ENCODE measurements around the gene LARGE1.

LARGE1 gene

DNA sequence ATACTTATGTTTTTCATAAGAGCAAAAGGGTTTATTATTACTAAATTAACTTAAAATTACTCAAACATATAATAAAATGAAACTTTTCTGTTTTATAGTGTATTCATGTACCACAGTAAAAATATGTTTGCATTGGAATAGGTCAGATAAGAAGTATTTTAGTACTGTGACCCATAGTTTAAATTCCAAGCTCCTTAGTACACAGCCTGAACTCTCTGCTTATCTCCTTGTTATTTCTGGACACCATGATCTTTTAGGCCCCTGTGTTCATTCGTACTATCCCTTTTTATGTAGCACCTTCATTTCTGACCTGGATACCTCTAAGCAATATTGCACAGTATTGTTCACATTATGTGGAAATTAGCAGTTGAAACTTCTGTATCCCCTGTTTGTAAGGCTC, 565.3 kb downstream of the LARGE1 start:
- Histone ChIP-seq H3K4me3 (ENCODE audit: low read depth in 1 of 2, low read length in 2 of 2) (no peak overlapping the region), H3K36me3 (ENCODE audit: insufficient read depth, low read length) (peaks cover 3% of the 10 kb centered on the region), H3K27ac (ENCODE audit: low read depth, low read length) (no peak overlapping the region), H3K4me1 (ENCODE audit: insufficient read depth, low read length) (no peaks in the 10 kb centered on the region), H3K9ac (ENCODE audit: low read length) (no peak overlapping the region), H3K27me3 (ENCODE audit: control insufficient read depth in 1 of 2, insufficient read depth in 2 of 2, low read length in 2 of 2) (no peaks in the 10 kb centered on the region), H3K9me3 (ENCODE audit: low read length) (no peaks in the 10 kb centered on the region)

DNA sequence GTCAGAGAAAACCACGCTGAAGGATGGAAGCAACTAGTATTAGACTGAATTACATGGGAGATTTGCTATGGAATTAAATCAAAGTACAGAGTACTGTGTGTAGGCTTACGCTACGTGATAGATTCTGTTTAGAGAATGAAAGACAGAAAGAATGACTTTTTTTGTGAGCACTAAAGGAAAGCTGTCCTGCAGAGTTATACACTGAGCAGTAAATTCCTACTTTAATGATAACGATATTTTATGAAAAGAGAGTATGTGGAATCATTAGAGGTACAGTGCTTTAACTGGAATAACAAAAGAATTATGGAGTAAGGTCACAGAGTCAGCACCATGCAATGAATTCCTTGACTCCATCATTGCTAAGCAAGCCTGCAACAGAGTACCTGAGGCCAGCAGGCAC, 566.8 kb downstream of the LARGE1 start:
- no peak overlapping the region for H3K27ac ChIP-seq (ENCODE audit: low read depth, low read length)
- no peaks in the 10 kb centered on the region for H3K9me3 ChIP-seq (ENCODE audit: low read length)
- H3K9ac ChIP-seq (ENCODE audit: low read length): no peak overlapping the region
- peaks cover 3% of the 10 kb centered on the region for H3K36me3 ChIP-seq (ENCODE audit: insufficient read depth, low read length)
- no peaks in the 10 kb centered on the region for H3K4me1 ChIP-seq (ENCODE audit: insufficient read depth, low read length)
- H3K27me3 ChIP-seq (ENCODE audit: control insufficient read depth in 1 of 2, insufficient read depth in 2 of 2, low read length in 2 of 2): no peaks in the 10 kb centered on the region
- no peak overlapping the region for H3K4me3 ChIP-seq (ENCODE audit: low read depth in 1 of 2, low read length in 2 of 2)

GRCh38 chr22:33352768-33353167, 567.5 kb downstream of the LARGE1 start:
- H3K9me3 ChIP-seq (ENCODE audit: low read length): no peaks in the 10 kb centered on the region
- H3K27ac ChIP-seq (ENCODE audit: low read depth, low read length): no peak overlapping the region
- no peaks in the 10 kb centered on the region for H3K27me3 ChIP-seq (ENCODE audit: control insufficient read depth in 1 of 2, insufficient read depth in 2 of 2, low read length in 2 of 2)
- no peak overlapping the region for H3K9ac ChIP-seq (ENCODE audit: low read length)
- H3K36me3 ChIP-seq (ENCODE audit: insufficient read depth, low read length): peaks cover 3% of the 10 kb centered on the region
- no peak overlapping the region for H3K4me3 ChIP-seq (ENCODE audit: low read depth in 1 of 2, low read length in 2 of 2)
- no peaks in the 10 kb centered on the region for H3K4me1 ChIP-seq (ENCODE audit: insufficient read depth, low read length)

DNA sequence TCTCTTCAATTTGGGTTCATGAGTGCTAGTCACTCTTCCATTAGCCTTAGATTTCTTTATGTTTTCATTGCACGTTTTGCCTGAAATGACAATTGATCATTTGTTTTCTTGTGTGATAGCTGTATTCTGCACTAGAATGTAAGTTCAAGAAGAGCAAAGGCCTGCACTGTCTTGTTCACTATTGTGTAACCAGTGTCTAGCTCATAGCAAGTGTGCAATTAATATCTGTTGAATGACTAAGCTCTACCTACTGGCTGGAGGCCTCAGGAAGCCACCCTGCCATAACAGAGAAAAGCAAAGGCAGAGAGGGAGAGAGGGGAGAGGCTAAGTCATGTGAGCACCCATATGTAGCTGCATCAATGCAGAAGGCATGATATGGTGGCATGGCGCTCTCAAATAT, 569.3 kb downstream of the LARGE1 start:
- Histone ChIP-seq H3K9ac (ENCODE audit: low read length) (no peak overlapping the region), H3K27ac (ENCODE audit: low read depth, low read length) (no peak overlapping the region), H3K27me3 (ENCODE audit: control insufficient read depth in 1 of 2, insufficient read depth in 2 of 2, low read length in 2 of 2) (no peaks in the 10 kb centered on the region), H3K4me1 (ENCODE audit: insufficient read depth, low read length) (no peaks in the 10 kb centered on the region), H3K9me3 (ENCODE audit: low read length) (no peaks in the 10 kb centered on the region), H3K36me3 (ENCODE audit: insufficient read depth, low read length) (no peaks in the 10 kb centered on the region), H3K4me3 (ENCODE audit: low read depth in 1 of 2, low read length in 2 of 2) (no peak overlapping the region)

DNA sequence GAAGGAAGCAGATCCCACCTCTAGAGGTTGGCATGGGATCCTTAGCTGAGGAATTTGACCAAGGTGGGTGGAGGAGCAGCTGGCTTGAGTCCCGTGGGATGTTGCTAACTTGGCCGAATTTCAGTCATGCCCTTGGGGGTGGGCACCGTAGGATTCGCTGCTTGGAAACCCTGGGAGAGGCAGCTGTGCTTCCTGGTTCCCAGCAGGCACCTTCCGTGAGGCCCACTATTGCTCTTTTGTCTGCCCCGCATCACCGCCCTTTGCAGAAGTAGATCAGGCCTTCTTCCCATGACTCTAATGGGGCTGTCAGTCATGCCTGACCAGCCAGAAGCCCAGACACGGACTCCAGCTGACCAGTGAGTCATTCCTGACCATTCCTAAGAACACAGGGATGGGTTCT, 569.8 kb downstream of the LARGE1 start:
- no peak overlapping the region for H3K4me3 ChIP-seq (ENCODE audit: low read depth in 1 of 2, low read length in 2 of 2)
- no peaks in the 10 kb centered on the region for H3K9me3 ChIP-seq (ENCODE audit: low read length)
- H3K9ac ChIP-seq (ENCODE audit: low read length): no peak overlapping the region
- no peaks in the 10 kb centered on the region for H3K4me1 ChIP-seq (ENCODE audit: insufficient read depth, low read length)
- H3K36me3 ChIP-seq (ENCODE audit: insufficient read depth, low read length): no peaks in the 10 kb centered on the region
- H3K27me3 ChIP-seq (ENCODE audit: control insufficient read depth in 1 of 2, insufficient read depth in 2 of 2, low read length in 2 of 2): no peaks in the 10 kb centered on the region
- H3K27ac ChIP-seq (ENCODE audit: low read depth, low read length): no peak overlapping the region

DNA sequence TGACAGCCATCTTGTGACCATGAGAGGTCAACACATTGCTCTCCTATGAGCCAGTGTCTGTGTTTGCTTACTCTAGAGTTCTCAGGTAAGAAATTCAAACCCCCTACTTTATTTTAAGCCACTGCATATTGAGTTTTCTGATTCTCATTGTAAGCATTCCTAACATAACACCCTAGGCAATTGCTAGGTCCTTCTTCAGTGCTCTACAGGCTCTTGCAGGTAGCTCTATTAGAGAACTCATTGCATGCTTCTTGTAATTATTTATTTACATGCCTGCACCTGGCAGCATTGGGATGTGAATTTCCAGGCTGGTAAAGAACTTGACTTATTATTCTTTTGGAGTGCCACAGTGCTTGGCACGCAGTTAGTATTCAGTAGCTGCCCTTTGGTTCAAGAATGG, 573.3 kb downstream of the LARGE1 start:
- Histone ChIP-seq H3K9me3 (ENCODE audit: low read length) (no peaks in the 10 kb centered on the region), H3K4me3 (ENCODE audit: low read depth in 1 of 2, low read length in 2 of 2) (no peak overlapping the region), H3K9ac (ENCODE audit: low read length) (no peak overlapping the region), H3K27me3 (ENCODE audit: control insufficient read depth in 1 of 2, insufficient read depth in 2 of 2, low read length in 2 of 2) (no peaks in the 10 kb centered on the region), H3K36me3 (ENCODE audit: insufficient read depth, low read length) (no peaks in the 10 kb centered on the region), H3K27ac (ENCODE audit: low read depth, low read length) (no peak overlapping the region), H3K4me1 (ENCODE audit: insufficient read depth, low read length) (no peaks in the 10 kb centered on the region)

DNA sequence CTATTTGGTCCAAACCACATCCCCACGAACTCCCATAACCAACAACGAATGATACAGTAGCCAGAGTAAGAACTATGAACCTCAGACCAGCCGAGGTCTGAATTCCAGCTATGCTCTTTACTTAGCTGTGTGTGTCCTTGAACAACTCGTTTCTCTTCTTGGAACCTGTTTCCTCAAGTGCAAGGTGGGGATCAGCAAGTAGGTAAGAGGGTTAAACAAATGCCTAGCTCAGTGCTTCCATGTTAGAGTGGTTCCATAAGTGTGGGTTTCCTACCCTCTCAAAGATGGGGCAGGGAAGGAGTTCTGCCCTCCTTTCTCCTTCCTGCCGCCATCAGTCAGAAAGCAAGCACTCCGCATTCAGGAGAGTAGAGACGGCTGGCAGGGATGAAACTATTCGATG, 578.7 kb downstream of the LARGE1 start:
- Histone ChIP-seq H3K27me3 (ENCODE audit: control insufficient read depth in 1 of 2, insufficient read depth in 2 of 2, low read length in 2 of 2) (no peaks in the 10 kb centered on the region), H3K4me3 (ENCODE audit: low read depth in 1 of 2, low read length in 2 of 2) (no peak overlapping the region), H3K4me1 (ENCODE audit: insufficient read depth, low read length) (no peaks in the 10 kb centered on the region), H3K9ac (ENCODE audit: low read length) (no peak overlapping the region), H3K27ac (ENCODE audit: low read depth, low read length) (no peak overlapping the region), H3K9me3 (ENCODE audit: low read length) (no peaks in the 10 kb centered on the region), H3K36me3 (ENCODE audit: insufficient read depth, low read length) (peaks cover 16% of the 10 kb centered on the region)

GRCh38 chr22:33337524-33337923, 582.8 kb downstream of the LARGE1 start:
- Histone ChIP-seq H3K9ac (ENCODE audit: low read length) (no peak overlapping the region), H3K27me3 (ENCODE audit: control insufficient read depth in 1 of 2, insufficient read depth in 2 of 2, low read length in 2 of 2) (no peaks in the 10 kb centered on the region), H3K27ac (ENCODE audit: low read depth, low read length) (no peak overlapping the region), H3K4me1 (ENCODE audit: insufficient read depth, low read length) (no peaks in the 10 kb centered on the region), H3K36me3 (ENCODE audit: insufficient read depth, low read length) (peaks cover 16% of the 10 kb centered on the region), H3K4me3 (ENCODE audit: low read depth in 1 of 2, low read length in 2 of 2) (no peak overlapping the region), H3K9me3 (ENCODE audit: low read length) (no peaks in the 10 kb centered on the region)

DNA sequence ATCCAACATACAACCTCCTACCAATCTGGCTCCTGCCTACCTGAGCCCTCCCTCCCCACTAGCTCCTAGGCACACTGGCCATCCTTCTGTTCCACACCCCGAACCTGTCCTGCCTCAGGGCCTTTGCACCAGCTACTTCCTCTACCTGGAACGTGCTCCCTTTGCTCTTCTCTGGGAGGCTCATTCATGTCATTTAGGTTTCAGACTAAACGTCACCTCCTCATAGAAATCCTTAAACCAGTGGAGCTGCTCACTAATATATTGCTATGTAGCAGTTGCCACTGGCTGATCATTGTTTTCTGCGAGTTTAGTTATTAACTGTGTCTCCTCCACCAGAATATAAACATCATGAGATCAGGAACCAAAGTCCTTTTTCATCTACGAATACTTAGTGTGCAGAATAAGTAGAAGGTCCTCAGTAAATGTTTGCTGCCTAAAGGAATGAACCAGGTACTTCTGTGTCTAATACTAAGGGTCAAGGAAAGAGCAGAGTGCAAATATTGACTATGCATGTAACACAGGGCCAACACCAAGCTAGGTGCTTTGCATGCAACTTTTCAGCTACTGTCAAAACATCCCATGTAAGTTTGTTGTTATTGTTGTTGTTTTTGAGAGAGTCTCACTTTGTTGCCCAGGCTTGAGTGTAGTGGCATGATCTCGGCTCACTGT, 584.5 kb downstream of the LARGE1 start:
- Histone ChIP-seq H3K4me3 (ENCODE audit: low read depth in 1 of 2, low read length in 2 of 2) (no peak overlapping the region), H3K4me1 (ENCODE audit: insufficient read depth, low read length) (no peaks in the 10 kb centered on the region), H3K36me3 (ENCODE audit: insufficient read depth, low read length) (peaks cover 16% of the 10 kb centered on the region), H3K9ac (ENCODE audit: low read length) (no peak overlapping the region), H3K9me3 (ENCODE audit: low read length) (no peaks in the 10 kb centered on the region), H3K27me3 (ENCODE audit: control insufficient read depth in 1 of 2, insufficient read depth in 2 of 2, low read length in 2 of 2) (no peaks in the 10 kb centered on the region), H3K27ac (ENCODE audit: low read depth, low read length) (no peak overlapping the region)

GRCh38 chr22:33332538-33332937, 587.7 kb downstream of the LARGE1 start:
- Histone ChIP-seq H3K9ac (ENCODE audit: low read length) (no peak overlapping the region), H3K4me3 (ENCODE audit: low read depth in 1 of 2, low read length in 2 of 2) (no peak overlapping the region), H3K36me3 (ENCODE audit: insufficient read depth, low read length) (peaks cover 6% of the 10 kb centered on the region), H3K4me1 (ENCODE audit: insufficient read depth, low read length) (no peaks in the 10 kb centered on the region), H3K9me3 (ENCODE audit: low read length) (no peaks in the 10 kb centered on the region), H3K27me3 (ENCODE audit: control insufficient read depth in 1 of 2, insufficient read depth in 2 of 2, low read length in 2 of 2) (no peaks in the 10 kb centered on the region), H3K27ac (ENCODE audit: low read depth, low read length) (no peak overlapping the region)

- H3K9ac ChIP-seq (ENCODE audit: low read length): no peak overlapping the region
- H3K36me3 ChIP-seq (ENCODE audit: insufficient read depth, low read length): no peaks in the 10 kb centered on the region
- no peaks in the 10 kb centered on the region for H3K4me1 ChIP-seq (ENCODE audit: insufficient read depth, low read length)
- no peaks in the 10 kb centered on the region for H3K9me3 ChIP-seq (ENCODE audit: low read length)
- no peak overlapping the region for H3K27ac ChIP-seq (ENCODE audit: low read depth, low read length)
- no peak overlapping the region for H3K4me3 ChIP-seq (ENCODE audit: low read depth in 1 of 2, low read length in 2 of 2)
- H3K27me3 ChIP-seq (ENCODE audit: control insufficient read depth in 1 of 2, insufficient read depth in 2 of 2, low read length in 2 of 2): no peaks in the 10 kb centered on the region
Measured at GRCh38 chr22:33331017-33331416, 589.3 kb downstream of the LARGE1 start.

DNA sequence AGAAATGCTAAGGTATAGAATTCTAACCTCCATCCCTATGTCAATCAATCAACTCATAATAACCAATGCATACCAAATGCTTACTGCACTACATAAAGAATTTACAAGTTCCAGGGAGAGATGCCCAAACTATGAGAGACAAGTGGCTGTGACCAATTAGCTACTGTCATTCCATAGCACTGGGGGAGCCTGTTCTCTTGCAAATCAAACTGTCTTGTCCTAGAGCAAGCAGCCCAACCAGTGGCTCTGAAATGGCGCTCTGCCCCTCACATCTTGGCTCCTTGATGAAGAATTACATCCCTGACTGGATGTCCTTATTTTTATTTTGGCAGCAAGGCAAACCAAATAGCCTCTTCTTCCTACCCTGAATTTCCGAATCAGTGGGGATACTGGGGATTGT, 589.7 kb downstream of the LARGE1 start:
- Histone ChIP-seq H3K36me3 (ENCODE audit: insufficient read depth, low read length) (no peaks in the 10 kb centered on the region), H3K9ac (ENCODE audit: low read length) (no peak overlapping the region)

More for the DNA sequence above, 589.7 kb downstream of the LARGE1 start:
- Histone ChIP-seq H3K4me1 (ENCODE audit: insufficient read depth, low read length) (no peaks in the 10 kb centered on the region), H3K27me3 (ENCODE audit: control insufficient read depth in 1 of 2, insufficient read depth in 2 of 2, low read length in 2 of 2) (no peaks in the 10 kb centered on the region), H3K27ac (ENCODE audit: low read depth, low read length) (no peak overlapping the region), H3K9me3 (ENCODE audit: low read length) (no peaks in the 10 kb centered on the region), H3K4me3 (ENCODE audit: low read depth in 1 of 2, low read length in 2 of 2) (no peak overlapping the region)
